Activated CD4-positive, alpha-beta memory T cell treated with anti-CD3 and anti-CD28 coated beads for 36 hours (primary cell): ENCODE data around the gene LMAN1. TPM values are rescaled to one million over a fixed set of nuclear protein-coding genes. Genes with fewer than 3 reads are reported as not detected.

Source experiments
- total RNA-seq, 2 experiments: library from RNA; stranded (reverse); gene quantifications; one replicate each; pipeline ENCODE4 v1.2.3, GENCODE V29; 2021

The LMAN1 gene
- total RNA-seq, 2 experiments from 2014 or later: 155 to 158 TPM

Other genes starting within 250 kb of the LMAN1 start
- 100 to 1,000 TPM; 119 to 130 TPM for gene SEC11C, start 219.4 kb downstream of the LMAN1 start, total RNA-seq
- not detected for gene GRP, start 139.1 kb downstream of the LMAN1 start, total RNA-seq
- under 1 TPM in 1 of 2 experiments, not detected in 1; 0.17 TPM for gene RAX, start 85.8 kb downstream of the LMAN1 start, total RNA-seq
- gene CPLX4, start 40.6 kb downstream of the LMAN1 start, total RNA-seq: not detected